RWPE2 (cell line): ENCODE data around the gene RERG.

Experiments
- ATAC-seq: fragments of 200-7000 bp; cut with Tn5 transposase; 3 replicates; pipeline ENCODE4 v1.9.1; 2021; ENCODE audit warnings: low read depth
- DNase-seq: peaks from one replicate; pipeline ENCODE4 v3.0.0-alpha.2; 2020; ENCODE audit warnings: low spot score
- H3K27ac ChIP-seq: fragments of 450-650 bp; 2 replicates; pipeline ENCODE4 v1.5.1; 2017; ENCODE audit warnings: mild to moderate bottlenecking; ENCODE audit not compliant: poor library complexity, severe bottlenecking
- H3K27me3 ChIP-seq: fragments of 250-450 bp; sonication (Bioruptor Pico); 2 replicates; pipeline ENCODE4 v1.5.1; 2021; ENCODE audit warnings: mild to moderate bottlenecking, moderate library complexity; ENCODE audit not compliant: insufficient read depth, poor library complexity, severe bottlenecking
- H3K36me3 ChIP-seq: fragments of 250-450 bp; sonication (Bioruptor Pico); 2 replicates; pipeline ENCODE4 v1.5.1; 2020; ENCODE audit warnings: low read depth, mild to moderate bottlenecking, moderate library complexity
- H3K4me1 ChIP-seq: fragments of 250-450 bp; sonication (Bioruptor Pico); 2 replicates; pipeline ENCODE4 v1.5.1; 2021; ENCODE audit warnings: mild to moderate bottlenecking, moderate library complexity; ENCODE audit not compliant: insufficient read depth, poor library complexity, severe bottlenecking
- H3K4me3 ChIP-seq: fragments of 250-450 bp; sonication (Bioruptor Pico); 2 replicates; pipeline ENCODE4 v1.5.1; 2021; ENCODE audit warnings: mild to moderate bottlenecking, moderate library complexity; ENCODE audit not compliant: severe bottlenecking
- H3K9me3 ChIP-seq: fragments of 250-450 bp; sonication (Bioruptor Pico); 2 replicates; pipeline ENCODE4 v1.5.1; 2021; ENCODE audit warnings: mild to moderate bottlenecking, moderate library complexity; ENCODE audit not compliant: severe bottlenecking
- CTCF ChIP-seq: fragments of 450-650 bp; IDR thresholded peaks from one replicate; pipeline ENCODE4 v1.5.1; 2017; ENCODE audit warnings: mild to moderate bottlenecking, moderate library complexity; ENCODE audit not compliant: poor library complexity, severe bottlenecking

RERG gene

GRCh38 chr12:15205341-15206010 is 15.7 kb downstream of the RERG start:
- peaks cover 4% of the 10 kb centered on the region for H3K4me1 ChIP-seq
- no peak for TF ChIP-seq CTCF

GRCh38 chr12:15201456-15201855 is 19.8 kb downstream of the RERG start:
- no peak for DNase-seq
- Histone ChIP-seq H3K27me3 (no peaks in the 10 kb centered on the region), H3K4me1 (no peaks in the 10 kb centered on the region), H3K9me3 (no peaks in the 10 kb centered on the region), H3K36me3 (no peaks in the 10 kb centered on the region), H3K27ac (no peak overlapping the region), H3K4me3 (no peak overlapping the region)
- TF ChIP-seq CTCF = no peak
- ATAC-seq = no peak

More at GRCh38 chr12:15205341-15206010, 15.7 kb downstream of the RERG start:
- ATAC-seq = no peak
- no peak overlapping the region for H3K4me3 ChIP-seq
- H3K27ac ChIP-seq = no peak overlapping the region
- no peaks in the 10 kb centered on the region for H3K27me3 ChIP-seq
- no peak for DNase-seq
- H3K9me3 ChIP-seq = no peaks in the 10 kb centered on the region
- no peaks in the 10 kb centered on the region for H3K36me3 ChIP-seq

- no peak for TF ChIP-seq CTCF
- Histone ChIP-seq H3K9me3 (no peaks in the 10 kb centered on the region), H3K36me3 (no peaks in the 10 kb centered on the region), H3K27me3 (no peaks in the 10 kb centered on the region), H3K4me3 (no peak overlapping the region), H3K27ac (no peak overlapping the region), H3K4me1 (no peaks in the 10 kb centered on the region)
- DNase-seq (no peak), ATAC-seq (no peak)
These were observed 20.2 kb downstream of the RERG start for GRCh38 chr12:15201056-15201455.

- no peaks in the 10 kb centered on the region for H3K36me3 ChIP-seq
- no peak for ATAC-seq
- H3K4me3 ChIP-seq = no peak overlapping the region
- no peak for TF ChIP-seq CTCF
- no peaks in the 10 kb centered on the region for H3K9me3 ChIP-seq
- no peak overlapping the region for H3K27ac ChIP-seq
- no peaks in the 10 kb centered on the region for H3K27me3 ChIP-seq
- DNase-seq = no peak
- H3K4me1 ChIP-seq = no peaks in the 10 kb centered on the region
These were observed 20.6 kb downstream of the RERG start for GRCh38 chr12:15200641-15201040.

- H3K36me3 ChIP-seq = no peaks in the 10 kb centered on the region
- no peaks in the 10 kb centered on the region for H3K4me1 ChIP-seq
- DNase-seq (no peak), ATAC-seq (no peak)
- TF ChIP-seq CTCF = no peak
- no peaks in the 10 kb centered on the region for H3K27me3 ChIP-seq
- H3K4me3 ChIP-seq = no peak overlapping the region
- H3K27ac ChIP-seq = no peak overlapping the region
- no peaks in the 10 kb centered on the region for H3K9me3 ChIP-seq
These were observed 21.3 kb downstream of the RERG start for GRCh38 chr12:15199930-15200329.
